ENCODE data around the gene S100A14.
"Not testable (repeated sequence)": the region's sequence is repeated elsewhere in the genome, so short reads cannot be mapped to it uniquely, and the experiment has no call there.

The S100A14 gene

DNA sequence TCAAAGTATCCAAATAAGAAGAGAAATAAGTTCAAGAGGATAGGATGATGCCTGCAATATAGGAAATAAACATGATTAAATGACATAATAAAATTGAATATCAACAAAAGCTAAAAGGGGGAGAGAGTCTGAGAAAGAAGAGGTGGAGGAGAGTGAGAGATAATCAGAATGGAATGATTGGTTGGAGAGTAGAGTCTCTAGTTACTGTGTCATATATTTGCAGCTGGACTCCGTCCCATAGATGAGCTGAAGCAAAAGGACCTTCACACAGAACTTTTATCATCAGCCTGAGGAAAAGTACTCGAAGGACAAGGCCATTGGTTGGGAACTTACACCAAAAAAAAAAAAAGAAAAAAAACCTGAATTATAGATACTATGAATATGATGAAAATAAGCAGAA is 27.6 kb downstream of the S100A14 start:
- no peaks in the 10 kb centered on the region for H3K27me3 Mint-ChIP-seq (ENCODE audit: low read depth)
- no peaks in the 10 kb centered on the region for H3K9me3 Mint-ChIP-seq
- no peaks in the 10 kb centered on the region for H3K36me3 Mint-ChIP-seq (ENCODE audit: low read depth)
- H3K4me3 Mint-ChIP-seq, result no peak overlapping the region
- peaks cover 13% of the 10 kb centered on the region for H3K4me1 Mint-ChIP-seq
- no peak overlapping the region for H3K27ac Mint-ChIP-seq
- TF ChIP-seq, protein P1, sequence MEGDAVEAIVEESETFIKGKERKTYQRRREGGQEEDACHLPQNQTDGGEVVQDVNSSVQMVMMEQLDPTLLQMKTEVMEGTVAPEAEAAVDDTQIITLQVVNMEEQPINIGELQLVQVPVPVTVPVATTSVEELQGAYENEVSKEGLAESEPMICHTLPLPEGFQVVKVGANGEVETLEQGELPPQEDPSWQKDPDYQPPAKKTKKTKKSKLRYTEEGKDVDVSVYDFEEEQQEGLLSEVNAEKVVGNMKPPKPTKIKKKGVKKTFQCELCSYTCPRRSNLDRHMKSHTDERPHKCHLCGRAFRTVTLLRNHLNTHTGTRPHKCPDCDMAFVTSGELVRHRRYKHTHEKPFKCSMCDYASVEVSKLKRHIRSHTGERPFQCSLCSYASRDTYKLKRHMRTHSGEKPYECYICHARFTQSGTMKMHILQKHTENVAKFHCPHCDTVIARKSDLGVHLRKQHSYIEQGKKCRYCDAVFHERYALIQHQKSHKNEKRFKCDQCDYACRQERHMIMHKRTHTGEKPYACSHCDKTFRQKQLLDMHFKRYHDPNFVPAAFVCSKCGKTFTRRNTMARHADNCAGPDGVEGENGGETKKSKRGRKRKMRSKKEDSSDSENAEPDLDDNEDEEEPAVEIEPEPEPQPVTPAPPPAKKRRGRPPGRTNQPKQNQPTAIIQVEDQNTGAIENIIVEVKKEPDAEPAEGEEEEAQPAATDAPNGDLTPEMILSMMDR (IDR thresholded peaks at IDR 0.05; ENCODE audit: unreplicated experiment in 3 of 3), result no peak

DNA sequence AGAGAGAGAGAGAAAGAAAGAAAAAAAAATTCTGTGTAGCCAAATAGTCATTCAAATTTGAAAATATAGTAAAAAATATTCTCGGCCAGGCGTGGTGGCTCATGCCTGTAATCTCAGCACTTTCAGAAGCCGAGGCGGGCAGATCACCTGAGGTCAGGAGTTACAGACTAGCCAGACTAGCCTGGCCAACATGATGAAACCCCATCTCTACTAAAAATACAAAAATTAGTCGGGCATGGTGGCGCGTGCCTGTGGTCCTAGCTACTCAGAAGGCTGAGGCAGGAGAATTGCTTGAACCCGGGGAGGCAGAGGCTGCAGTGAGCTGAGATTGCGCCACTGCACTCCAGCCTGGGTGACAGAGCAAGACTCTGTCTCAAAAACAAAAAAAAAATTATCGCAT is 28.1 kb downstream of the S100A14 start:
- not testable (repeated sequence) for H3K27me3 Mint-ChIP-seq (ENCODE audit: low read depth); H3K4me3 Mint-ChIP-seq; H3K36me3 Mint-ChIP-seq (ENCODE audit: low read depth); H3K9me3 Mint-ChIP-seq; H3K27ac Mint-ChIP-seq
- peaks cover 12% of the 10 kb centered on the region for H3K4me1 Mint-ChIP-seq

DNA sequence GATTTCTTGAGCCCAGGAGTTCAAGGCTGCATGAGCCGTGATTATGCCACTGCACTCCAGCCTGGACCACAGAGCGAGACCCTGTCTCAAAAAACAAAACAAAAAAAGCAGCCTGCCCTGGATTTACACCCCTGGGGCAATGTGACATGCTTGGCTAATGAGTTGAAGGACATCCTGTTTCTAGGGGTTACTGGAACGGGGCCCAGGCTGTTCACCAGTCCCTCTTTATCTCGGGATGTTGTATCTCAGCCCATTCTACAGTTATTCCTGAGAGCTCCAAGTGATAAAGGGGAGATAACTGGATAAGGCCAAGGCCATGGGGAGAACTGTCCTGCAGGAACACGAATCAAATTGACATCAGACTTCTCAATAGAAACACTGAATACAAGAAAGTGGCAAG is 28.8 kb downstream of the S100A14 start:
- TF ChIP-seq, protein P1 (IDR thresholded peaks at IDR 0.05; ENCODE audit: unreplicated experiment in 3 of 3), result no peak
- no peak overlapping the region for H3K27ac Mint-ChIP-seq
- H3K4me3 Mint-ChIP-seq, result no peak overlapping the region
- H3K36me3 Mint-ChIP-seq (ENCODE audit: low read depth), result no peaks in the 10 kb centered on the region
- no peaks in the 10 kb centered on the region for H3K9me3 Mint-ChIP-seq
- no peaks in the 10 kb centered on the region for H3K27me3 Mint-ChIP-seq (ENCODE audit: low read depth)
- peaks cover 5% of the 10 kb centered on the region for H3K4me1 Mint-ChIP-seq

DNA sequence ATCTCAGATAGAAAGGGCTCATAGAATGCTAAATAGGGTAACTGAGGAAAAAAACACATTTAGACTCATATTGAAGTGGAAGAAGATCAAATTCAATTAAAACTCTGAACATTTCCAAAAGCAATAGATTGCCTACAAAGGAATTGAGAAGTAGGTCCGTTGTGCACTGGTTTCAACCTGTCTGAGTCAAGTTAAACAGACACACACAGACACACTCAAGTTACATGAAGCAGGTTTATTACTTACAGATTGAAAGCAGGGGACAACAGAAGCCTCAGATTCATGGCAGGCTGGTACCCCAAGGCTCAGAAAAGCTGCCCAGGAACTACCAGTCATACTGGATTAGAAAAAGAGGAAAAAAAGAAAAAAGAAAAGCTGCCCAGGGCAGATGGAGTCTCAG is 29.8 kb downstream of the S100A14 start:
- Mint-ChIP-seq H3K4me1 (peaks cover 5% of the 10 kb centered on the region), H3K4me3 (no peak overlapping the region), H3K27ac (peak overlapping the region in 2 of 3 experiments; percentile 12 to 17), H3K9me3 (no peaks in the 10 kb centered on the region), H3K36me3 (ENCODE audit: low read depth) (no peaks in the 10 kb centered on the region), H3K27me3 (ENCODE audit: low read depth) (no peaks in the 10 kb centered on the region)
- TF ChIP-seq, protein P1 (IDR thresholded peaks at IDR 0.05; ENCODE audit: unreplicated experiment in 3 of 3), result no peak

DNA sequence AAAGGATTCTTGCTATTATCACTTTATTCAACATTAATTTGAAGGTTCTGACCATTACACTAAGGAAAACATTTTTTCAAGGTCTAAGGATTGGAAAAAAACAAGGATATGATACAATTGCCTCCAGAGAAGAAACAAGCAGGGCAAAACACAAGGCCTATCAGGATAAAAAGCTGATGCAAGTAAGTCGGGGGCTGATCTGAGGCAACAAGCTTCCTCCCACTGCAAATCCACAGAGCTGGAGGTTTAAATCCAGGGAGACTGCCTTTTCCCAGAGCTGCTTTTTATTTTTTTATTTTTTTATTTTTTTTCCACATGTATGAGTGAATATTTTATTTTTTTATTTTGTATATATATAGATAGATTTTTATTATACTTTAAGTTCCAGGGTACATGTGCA is 31.1 kb downstream of the S100A14 start:
- Mint-ChIP-seq H3K4me3 (no peak overlapping the region), H3K27ac (peak overlapping the region in 1 of 3 experiments; percentile 32), H3K27me3 (ENCODE audit: low read depth) (no peaks in the 10 kb centered on the region), H3K36me3 (ENCODE audit: low read depth) (no peaks in the 10 kb centered on the region), H3K4me1 (peaks cover 5% of the 10 kb centered on the region), H3K9me3 (no peaks in the 10 kb centered on the region)
- TF ChIP-seq, protein P1 (IDR thresholded peaks at IDR 0.05; ENCODE audit: unreplicated experiment in 3 of 3), result no peak

DNA sequence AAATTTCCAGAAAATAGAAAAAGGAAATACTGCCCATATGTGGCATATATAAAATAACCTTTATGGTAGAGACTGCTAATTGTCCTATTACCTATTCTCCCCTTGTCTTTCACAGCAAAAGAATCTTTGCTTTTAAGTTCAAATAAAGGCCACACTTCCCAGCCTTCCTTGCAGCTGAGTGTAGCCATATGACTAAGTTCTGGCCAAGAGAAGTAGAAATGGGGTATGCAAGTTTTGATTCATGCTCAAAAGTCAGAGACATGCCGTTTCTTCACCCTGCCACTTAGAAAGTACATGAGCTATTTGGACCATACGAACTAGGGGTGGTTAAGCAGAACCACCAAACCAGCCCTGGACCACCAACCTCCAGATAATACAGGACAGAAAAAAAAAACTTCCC is 32.1 kb downstream of the S100A14 start:
- Mint-ChIP-seq H3K27ac (peak overlapping the region in 2 of 3 experiments; percentile 9 to 40), H3K4me1 (peaks cover 5% of the 10 kb centered on the region), H3K27me3 (ENCODE audit: low read depth) (no peaks in the 10 kb centered on the region), H3K4me3 (no peak overlapping the region), H3K9me3 (no peaks in the 10 kb centered on the region), H3K36me3 (ENCODE audit: low read depth) (no peaks in the 10 kb centered on the region)
- TF ChIP-seq, protein P1 (IDR thresholded peaks at IDR 0.05; ENCODE audit: unreplicated experiment in 3 of 3), result no peak

DNA sequence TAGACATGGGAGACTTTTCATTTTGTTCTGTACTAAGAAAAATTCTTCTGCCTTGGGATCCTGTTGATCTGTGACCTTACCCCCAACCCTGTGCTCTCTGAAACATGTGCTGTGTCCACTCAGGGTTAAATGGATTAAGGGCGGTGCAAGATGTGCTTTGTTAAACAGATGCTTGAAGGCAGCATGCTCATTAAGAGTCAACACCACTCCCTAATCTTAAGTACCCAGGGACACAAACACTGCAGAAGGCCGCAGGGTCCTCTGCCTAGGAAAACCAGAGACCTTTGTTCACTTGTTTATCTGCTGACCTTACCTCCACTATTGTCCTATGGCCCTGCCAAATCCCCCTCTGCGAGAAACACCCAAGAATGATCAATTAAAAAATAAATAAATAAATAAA is 32.6 kb downstream of the S100A14 start:
- H3K4me1 Mint-ChIP-seq; H3K36me3 Mint-ChIP-seq (ENCODE audit: low read depth); H3K4me3 Mint-ChIP-seq; H3K27me3 Mint-ChIP-seq (ENCODE audit: low read depth); H3K9me3 Mint-ChIP-seq: not testable (repeated sequence)
- peak overlapping the region in 1 of 3 experiments; percentile 70 for H3K27ac Mint-ChIP-seq

DNA sequence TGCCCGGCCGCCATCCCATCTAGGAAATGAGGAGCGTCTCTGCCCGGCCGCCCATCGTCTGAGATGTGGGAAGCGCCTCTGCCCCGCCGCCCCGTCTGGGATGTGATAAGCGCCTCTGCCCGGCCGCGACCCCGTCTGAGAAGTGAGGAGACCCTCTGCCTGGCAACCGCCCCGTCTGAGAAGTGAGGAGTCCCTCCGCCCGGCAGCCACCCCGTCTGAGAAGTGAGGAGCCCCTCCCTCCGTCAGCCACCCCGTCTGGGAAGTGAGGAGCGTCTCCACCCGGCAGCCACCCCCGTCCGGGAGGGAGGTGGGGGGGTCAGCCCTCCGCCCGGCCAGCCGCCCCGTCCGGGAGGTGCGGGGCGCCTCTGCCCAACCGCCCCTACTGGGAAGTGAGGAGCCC is 33.3 kb downstream of the S100A14 start:
- not testable (repeated sequence) for H3K4me3 Mint-ChIP-seq; H3K27me3 Mint-ChIP-seq (ENCODE audit: low read depth); H3K27ac Mint-ChIP-seq; H3K36me3 Mint-ChIP-seq (ENCODE audit: low read depth); H3K4me1 Mint-ChIP-seq; H3K9me3 Mint-ChIP-seq
